ENCODE results near the gene CCDC121. TPM values are rescaled to one million over a fixed set of nuclear protein-coding genes. Genes with fewer than 3 reads are reported as not detected.

CCDC121 gene
- total and polyA plus RNA-seq, 10 of the 15 experiments (the other 5 are each of a cell fraction or from before 2014, with no cell fraction given): 0.34 to 1.2 (median 0.63) TPM

DNA sequence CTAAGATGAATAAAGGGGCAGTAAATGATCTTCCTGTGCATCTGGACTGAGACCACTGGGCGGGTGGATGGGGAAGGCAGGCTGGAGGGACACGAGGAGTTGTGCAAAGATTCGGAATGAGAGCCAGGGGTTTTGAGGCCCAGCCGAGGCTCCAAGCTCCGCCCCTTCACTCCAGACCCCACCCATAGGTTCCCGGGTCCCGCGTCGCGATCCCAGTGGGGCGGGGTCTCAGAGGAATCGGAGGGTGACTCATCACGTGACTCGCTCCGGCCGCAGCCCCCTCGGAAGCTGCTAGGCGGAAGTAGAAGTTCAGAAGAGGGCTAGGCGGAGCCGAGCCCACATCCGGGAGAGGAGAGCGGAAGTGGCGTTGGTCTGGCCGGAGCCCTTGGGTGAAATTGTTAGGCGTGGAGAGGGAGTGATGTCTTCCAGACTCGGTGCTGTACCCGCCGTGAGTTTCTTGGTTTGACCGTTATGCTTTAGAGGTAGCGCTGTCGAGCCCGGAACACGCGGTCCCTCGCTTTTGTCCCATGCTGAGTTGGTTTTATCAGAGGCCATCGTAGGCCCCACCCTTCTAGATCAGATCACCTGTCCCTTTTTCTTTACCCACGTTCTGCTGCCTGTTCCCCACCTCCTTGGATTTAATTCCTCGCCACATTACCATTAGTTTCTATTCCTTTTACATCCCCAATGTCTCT lies 46.0 kb downstream of the CCDC121 start, which contains the start of gene ZNF512:
Gene ZNF512, plus strand, starts transcription at position 348 of the 695 bp plus-strand sequence. Its CDS starts 71 bp downstream, at position 419.
- Histone ChIP-seq H4K20me1 (ENCODE audit: control insufficient read depth, insufficient read depth) (no peaks in the 10 kb centered on the region), H3K4me1 (ENCODE audit: control insufficient read depth, insufficient read depth, low read length) (0 out of 2 replicates have a peak, but pooled peaks cover 3% of the 10 kb centered on the region), H3K9ac (ENCODE audit: control insufficient read depth, insufficient read depth, low read length) (peak within 1 kb of the TSS; percentile 74), H3K4me2 (ENCODE audit: control insufficient read depth, insufficient read depth) (peak within 1 kb of the TSS; percentile 68), H3K4me3 (peak within 1 kb of the TSS; percentile 98), H3K9me3 (replicated peaks; ENCODE audit: control insufficient read depth, insufficient read depth, low read length) (peaks cover 2% of the 10 kb centered on the region; the same call in 2 of the 3 replicates), H3K27me3 (replicated peaks in 1 of 2; ENCODE audit: control insufficient read depth in 2 of 2, insufficient read depth in 2 of 2, low read length in 1 of 2) (no peaks in the 10 kb centered on the region), H3K79me2 (ENCODE audit: control insufficient read depth, insufficient read depth, low read length) (peaks cover 49% of the 10 kb centered on the region), H3K36me3 (ENCODE audit: control insufficient read depth in 2 of 2, insufficient read depth in 2 of 2, low read length in 1 of 2) (no peaks in the 10 kb centered on the region), H2AFZ (ENCODE audit: control insufficient read depth, low read depth, low read length) (peak within 1 kb of the TSS; percentile 93), H3K27ac (ENCODE audit: control insufficient read depth, insufficient read depth) (peak within 1 kb of the TSS; percentile 68)
- in situ Hi-C loops (cut with MboI): no loop called here
- 2% methylated on average over 38 of the region's 38 CpGs for WGBS (ENCODE audit: insufficient coverage, insufficient replicate concordance, low lambda C conversion rate, missing lambda C conversion rate)
- DNase-seq (ENCODE audit: low read depth, low spot score) (peak; percentile 73), ATAC-seq (peak; percentile 96), FAIRE-seq (peak; percentile 98)
- ChIA-PET SMC1A (ENCODE audit: uncharacterized antibody, unreplicated experiment) (interaction anchor here (1.3 to 1.7 kb wide), 3 partner anchors 10 to 46 kb away, joined by 3 to 6 read pairs (median 3); partner anchors contain the start of genes CCDC121 and GPN1), RAD21 (ENCODE audit: unreplicated experiment) (interaction anchor here (1.1 kb wide), 1 partner anchor 46 kb away, joined by 4 read pairs; the partner anchor contains the start of genes CCDC121 and GPN1), POLR2A (interaction anchor here (0.6 to 1.1 kb wide), 3 partner anchors 46 to 418 kb away, joined by 3 to 6 read pairs (median 4); partner anchors contain the start of genes CCDC121, GPN1 and PPM1G), CTCF (interaction anchor here (0.7 kb wide), 1 partner anchor 100 kb away, joined by 4 read pairs; no protein-coding TSS in a partner anchor)
- no TSS peak for BruUV-seq (replicated peaks)
- intact Hi-C loops (cut with micrococcal nuclease; ENCODE audit: unreplicated experiment): loop anchor here (5.0 to 10.0 kb wide), 2 partner anchors 44 to 178 kb away; partner anchors contain the start of genes CCDC121, GPN1 and PPM1G
- TF ChIP-seq BCLAF1 (IDR thresholded peaks at IDR 0.05) (no peak), ZBTB11 (CRISPR knock-in tag; IDR thresholded peaks at IDR 0.05) (peak; percentile 66), MYB (IDR thresholded peaks at IDR 0.05; ENCODE audit: borderline replicate concordance, low read depth, low read length) (no peak), EP300 (IDR thresholded peaks at IDR 0.05; ENCODE audit: borderline replicate concordance in 1 of 2, control insufficient read depth in 1 of 2, low read depth in 2 of 2, low read length in 2 of 2) (peak in 1 of 2 experiments; percentile 59; a peak in 2 of 4 replicates), ASH2L (IDR thresholded peaks at IDR 0.05; ENCODE audit: borderline replicate concordance, low read depth) (no peak)
- TF ChIP-seq, protein P1, sequence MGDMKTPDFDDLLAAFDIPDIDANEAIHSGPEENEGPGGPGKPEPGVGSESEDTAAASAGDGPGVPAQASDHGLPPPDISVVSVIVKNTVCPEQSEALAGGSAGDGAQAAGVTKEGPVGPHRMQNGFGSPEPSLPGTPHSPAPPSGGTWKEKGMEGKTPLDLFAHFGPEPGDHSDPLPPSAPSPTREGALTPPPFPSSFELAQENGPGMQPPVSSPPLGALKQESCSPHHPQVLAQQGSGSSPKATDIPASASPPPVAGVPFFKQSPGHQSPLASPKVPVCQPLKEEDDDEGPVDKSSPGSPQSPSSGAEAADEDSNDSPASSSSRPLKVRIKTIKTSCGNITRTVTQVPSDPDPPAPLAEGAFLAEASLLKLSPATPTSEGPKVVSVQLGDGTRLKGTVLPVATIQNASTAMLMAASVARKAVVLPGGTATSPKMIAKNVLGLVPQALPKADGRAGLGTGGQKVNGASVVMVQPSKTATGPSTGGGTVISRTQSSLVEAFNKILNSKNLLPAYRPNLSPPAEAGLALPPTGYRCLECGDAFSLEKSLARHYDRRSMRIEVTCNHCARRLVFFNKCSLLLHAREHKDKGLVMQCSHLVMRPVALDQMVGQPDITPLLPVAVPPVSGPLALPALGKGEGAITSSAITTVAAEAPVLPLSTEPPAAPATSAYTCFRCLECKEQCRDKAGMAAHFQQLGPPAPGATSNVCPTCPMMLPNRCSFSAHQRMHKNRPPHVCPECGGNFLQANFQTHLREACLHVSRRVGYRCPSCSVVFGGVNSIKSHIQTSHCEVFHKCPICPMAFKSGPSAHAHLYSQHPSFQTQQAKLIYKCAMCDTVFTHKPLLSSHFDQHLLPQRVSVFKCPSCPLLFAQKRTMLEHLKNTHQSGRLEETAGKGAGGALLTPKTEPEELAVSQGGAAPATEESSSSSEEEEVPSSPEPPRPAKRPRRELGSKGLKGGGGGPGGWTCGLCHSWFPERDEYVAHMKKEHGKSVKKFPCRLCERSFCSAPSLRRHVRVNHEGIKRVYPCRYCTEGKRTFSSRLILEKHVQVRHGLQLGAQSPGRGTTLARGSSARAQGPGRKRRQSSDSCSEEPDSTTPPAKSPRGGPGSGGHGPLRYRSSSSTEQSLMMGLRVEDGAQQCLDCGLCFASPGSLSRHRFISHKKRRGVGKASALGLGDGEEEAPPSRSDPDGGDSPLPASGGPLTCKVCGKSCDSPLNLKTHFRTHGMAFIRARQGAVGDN (IDR thresholded peaks at IDR 0.05): peak; percentile 73

Data from GM12878 (cell line).